Adrenal gland (tissue), 5 donors: ENCODE data around the gene ANK2.

Experiments
- CTCF ChIP-seq, 6 experiments: fragments of 450-650 bp in 4 of 6; fragments of 200-600 bp in 2 of 6; sonication (generic) in 1 of 6; IDR thresholded peaks; 1 replicate in 5 of 6; 2 replicates in 1 of 6; pipeline versions ENCODE4 v1.5.1 to v1.8.0; 2016 to 2021; ENCODE audit warnings: antibody characterized with exemption in 6 of 6, mild to moderate bottlenecking in 2 of 6, moderate library complexity in 1 of 6
- POLR2A ChIP-seq, 2 donors: fragments of 450-650 bp; IDR thresholded peaks; one replicate each; pipeline ENCODE4 v1.6.1; 2017; ENCODE audit warnings: antibody characterized with exemption in 2 of 2, mild to moderate bottlenecking in 2 of 2, moderate library complexity in 1 of 2
- donor health status: DM: no; HTN: no; CAD: no.

DNA sequence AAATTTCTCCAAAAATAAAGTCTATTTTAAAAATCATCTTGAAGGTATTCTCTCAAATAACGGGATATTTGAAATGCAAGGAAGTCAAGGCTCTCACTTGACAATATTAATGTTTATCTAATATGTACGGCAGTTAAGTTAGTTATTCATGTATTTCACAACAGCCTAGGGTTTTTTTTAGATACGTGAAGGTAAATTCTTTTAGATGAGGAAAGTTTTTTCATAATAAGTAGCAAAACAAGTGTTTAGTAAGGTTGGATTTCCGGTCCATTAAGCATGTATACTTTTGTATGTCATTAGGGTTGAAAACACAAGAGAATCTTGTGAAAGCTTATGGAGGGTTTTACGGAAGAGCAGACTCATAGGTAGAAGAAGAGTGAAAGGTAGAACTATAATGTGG, 273.3 kb downstream of the ANK2 start:
- no peak for TF ChIP-seq CTCF (IDR thresholded peaks at IDR 0.05)
- no peak for TF ChIP-seq POLR2A (IDR thresholded peaks at IDR 0.05)
